Measurements from ENCODE around the gene MBP. TPM values are rescaled to one million over a fixed set of nuclear protein-coding genes. Genes with fewer than 3 reads are reported as not detected.
"Not testable (repeated sequence)": the region's sequence is repeated elsewhere in the genome, so short reads cannot be mapped to it uniquely, and the experiment has no call there.

The MBP gene
- total RNA-seq, 1 donor from 2014 or later: 14.1 TPM

GRCh38 chr18:76994086-76994654 is 138.4 kb downstream of the MBP start:
- no peak for DNase-seq (ENCODE audit: extremely low read depth, low read depth, low spot score)

DNA sequence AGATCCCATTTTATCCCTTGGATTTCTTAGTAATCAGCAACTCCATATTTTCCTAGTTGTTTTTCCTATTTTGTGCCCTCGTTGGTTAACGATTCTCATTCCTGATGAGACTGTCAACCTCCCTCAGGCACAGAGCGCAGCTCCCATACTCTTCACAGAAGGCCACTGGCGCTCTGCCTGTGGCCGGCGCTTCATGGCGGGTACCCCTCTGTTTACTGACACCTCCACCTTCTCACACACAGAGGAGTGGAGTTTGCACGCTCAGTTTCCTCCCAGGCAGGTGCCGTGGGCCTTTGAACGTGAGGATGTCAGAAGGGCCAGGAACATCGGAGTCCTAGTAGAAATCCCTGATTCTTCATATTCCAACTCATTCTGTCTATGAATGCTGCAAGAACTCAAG is 139.0 kb downstream of the MBP start:
- DNase-seq (ENCODE audit: extremely low read depth, low read depth, low spot score): no peak

- no peak for DNase-seq (ENCODE audit: extremely low read depth, low read depth, low spot score)
These were observed 139.5 kb downstream of the MBP start for GRCh38 chr18:76993085-76993382.

DNA sequence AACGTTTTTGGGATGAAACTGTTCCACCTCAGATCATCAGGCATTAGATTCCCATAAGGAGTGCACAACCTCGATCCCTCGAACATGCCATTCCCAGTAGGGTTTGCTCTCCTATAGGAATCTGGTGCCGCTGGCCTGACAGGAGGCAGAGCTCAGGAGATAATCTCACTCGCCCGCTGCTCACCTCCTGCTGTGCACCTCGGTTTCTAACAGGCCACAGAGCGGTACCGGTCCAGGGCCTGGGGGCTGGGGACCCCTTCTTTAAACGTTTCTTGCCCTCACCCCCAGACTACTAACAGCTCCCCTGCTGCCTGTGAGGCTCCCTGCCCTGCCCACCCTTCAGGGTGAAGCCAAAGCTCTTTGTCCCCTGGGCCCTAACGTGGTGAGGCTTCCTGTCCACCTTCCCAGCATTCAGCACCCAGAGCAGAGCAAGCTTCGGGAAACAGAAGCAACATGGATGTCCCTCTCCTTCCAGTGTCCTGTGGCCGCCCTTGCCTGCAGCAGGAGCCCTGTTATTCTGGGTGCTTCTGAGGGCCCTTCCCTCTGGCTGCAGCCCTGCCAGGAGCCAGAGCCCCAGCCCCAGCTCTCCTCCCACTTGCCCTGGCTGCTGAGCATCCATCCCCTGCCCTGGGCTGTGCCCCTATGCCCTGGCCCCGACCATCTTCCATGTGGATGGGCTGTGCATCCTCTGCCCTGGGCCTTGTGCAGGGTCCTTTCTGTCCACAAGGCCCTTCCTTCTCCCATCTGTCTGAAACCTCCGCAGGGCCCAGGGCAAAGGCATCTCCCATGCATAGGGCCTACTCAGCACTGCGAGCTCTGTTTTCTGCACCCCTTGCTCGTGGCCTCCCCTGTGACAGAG is 140.1 kb downstream of the MBP start:
- no peak for DNase-seq (ENCODE audit: extremely low read depth, low read depth, low spot score)

DNA sequence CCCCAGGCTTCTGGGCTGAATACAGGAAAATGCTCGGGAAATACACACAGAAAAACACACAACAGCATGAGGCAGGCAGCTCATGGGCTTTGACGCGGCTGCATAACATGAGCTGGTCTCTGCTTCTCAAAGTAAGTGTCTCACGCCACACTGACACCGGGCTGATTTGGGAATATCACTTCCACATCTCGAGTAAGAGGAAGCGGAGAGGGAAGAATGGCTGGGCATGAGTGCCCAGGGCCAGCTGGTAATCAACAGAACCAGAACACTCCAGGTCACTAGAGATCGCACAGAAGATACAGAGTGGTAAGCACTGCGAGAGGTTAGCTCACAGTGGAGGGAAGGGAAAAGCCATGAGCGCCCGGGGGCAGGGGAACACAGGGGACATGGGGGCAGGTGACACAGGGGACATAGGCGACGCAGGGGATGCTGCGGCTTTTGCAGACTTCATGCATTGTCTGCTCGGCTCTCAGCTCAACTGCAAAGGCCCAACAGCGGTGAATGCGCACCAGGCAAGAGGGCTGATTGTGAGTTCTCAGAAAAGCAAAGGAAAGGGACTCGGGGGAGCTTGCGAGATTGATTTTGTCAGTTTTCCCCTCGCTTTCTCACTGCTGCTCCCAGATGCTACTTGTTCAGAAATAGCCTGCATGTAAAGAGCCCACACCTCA is 141.4 kb downstream of the MBP start:
- no peak for DNase-seq (ENCODE audit: extremely low read depth, low read depth, low spot score)

DNA sequence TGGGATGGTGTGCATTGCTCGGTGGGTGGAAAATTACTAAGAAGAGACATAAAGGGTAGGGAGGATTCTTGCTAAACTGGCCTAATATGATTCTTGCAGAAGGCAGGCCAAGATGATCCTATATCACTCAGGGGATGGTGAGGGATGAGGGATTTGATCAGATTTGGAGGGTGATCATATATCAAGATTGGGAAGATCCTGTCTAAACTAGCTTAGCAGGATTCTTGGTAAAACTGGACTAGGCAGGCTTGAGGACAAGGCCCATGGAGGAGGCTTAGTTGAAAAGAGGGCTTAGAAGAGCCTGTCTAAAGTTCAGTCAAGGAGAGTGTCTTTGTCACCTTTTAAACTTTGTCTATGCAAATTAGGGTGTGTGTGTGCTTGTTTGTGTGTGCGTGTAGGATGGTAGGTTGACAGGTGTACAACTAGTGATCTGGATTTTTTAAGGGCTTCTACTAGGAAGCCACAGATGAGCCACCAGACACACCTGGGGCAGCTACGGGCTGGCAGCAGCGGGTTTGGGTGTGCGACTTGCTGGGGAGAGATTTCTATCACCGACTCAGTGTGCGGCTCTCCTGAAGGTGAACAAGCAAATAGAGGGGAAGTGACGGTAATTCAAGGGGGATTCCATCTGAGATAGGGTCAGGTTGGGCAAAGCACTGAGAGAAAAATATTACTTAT is 142.1 kb downstream of the MBP start:
- not testable (repeated sequence) for DNase-seq (ENCODE audit: extremely low read depth, low read depth, low spot score)

DNA sequence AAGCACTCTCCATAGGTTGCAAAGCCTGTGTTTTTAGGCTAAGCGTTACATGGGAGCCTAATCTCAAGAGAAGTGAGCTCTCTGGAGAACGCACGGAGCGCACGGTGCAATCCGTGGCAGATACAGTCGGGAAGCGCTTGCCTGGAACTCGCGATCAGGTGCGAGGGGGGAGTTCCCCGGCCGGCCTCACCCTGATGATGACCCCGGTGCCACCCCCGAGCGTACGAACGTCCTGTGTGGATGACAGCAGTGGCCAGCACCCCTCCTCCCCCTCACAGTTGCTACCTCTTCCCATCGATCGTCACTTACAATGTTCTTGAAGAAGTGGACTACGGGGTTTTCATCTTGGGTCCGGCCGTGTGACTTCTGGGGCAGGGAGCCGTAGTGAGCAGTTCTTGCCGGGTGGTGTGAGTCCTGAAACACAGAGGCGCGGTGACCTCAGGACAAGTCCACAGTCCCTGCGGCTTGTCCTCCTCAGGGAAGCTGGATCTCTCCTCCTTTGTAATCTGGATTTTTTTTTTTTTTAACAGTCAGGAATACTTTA is 142.9 kb downstream of the MBP start:
- no peak for DNase-seq (ENCODE audit: extremely low read depth, low read depth, low spot score)

DNA sequence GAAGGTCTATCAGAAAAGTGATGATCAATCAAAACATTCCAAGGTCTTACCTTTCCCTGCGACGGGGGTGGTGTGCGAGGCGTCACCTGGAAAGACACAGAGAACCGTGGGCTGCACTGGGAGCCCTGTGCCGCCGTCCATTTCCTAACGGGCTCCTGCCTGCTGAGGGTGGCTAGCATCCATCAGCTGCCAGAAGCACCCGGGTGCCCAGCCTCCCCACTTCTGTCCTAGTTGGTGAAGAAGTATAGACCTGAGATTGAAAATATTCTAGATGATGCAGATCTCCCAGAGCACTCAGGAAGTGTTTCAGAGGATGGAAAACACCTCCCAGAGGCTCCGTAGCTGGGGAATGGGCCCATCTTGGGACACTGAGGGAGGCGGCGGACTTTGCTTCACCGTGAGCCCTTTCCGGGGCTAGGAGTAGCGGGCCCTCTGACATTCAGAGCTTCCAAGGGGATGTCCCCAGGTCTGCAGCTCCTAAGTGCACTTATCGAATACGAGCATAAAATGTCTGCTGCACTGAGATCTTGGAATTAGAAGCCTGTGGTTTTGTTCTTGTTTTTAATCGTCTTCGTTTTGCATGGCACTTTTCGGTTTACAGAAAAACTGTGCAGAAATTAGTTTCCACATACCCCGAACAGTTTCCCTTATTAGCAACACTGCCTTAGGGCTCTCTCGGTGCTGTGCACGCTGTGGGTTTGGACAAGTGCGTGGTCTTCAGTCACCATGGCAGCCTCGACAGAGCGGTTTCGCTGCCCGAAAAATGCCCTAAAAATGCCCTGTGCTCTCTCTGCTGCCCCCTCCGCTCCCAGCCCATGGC is 143.5 kb downstream of the MBP start:
- DNase-seq (ENCODE audit: extremely low read depth, low read depth, low spot score): no peak

DNA sequence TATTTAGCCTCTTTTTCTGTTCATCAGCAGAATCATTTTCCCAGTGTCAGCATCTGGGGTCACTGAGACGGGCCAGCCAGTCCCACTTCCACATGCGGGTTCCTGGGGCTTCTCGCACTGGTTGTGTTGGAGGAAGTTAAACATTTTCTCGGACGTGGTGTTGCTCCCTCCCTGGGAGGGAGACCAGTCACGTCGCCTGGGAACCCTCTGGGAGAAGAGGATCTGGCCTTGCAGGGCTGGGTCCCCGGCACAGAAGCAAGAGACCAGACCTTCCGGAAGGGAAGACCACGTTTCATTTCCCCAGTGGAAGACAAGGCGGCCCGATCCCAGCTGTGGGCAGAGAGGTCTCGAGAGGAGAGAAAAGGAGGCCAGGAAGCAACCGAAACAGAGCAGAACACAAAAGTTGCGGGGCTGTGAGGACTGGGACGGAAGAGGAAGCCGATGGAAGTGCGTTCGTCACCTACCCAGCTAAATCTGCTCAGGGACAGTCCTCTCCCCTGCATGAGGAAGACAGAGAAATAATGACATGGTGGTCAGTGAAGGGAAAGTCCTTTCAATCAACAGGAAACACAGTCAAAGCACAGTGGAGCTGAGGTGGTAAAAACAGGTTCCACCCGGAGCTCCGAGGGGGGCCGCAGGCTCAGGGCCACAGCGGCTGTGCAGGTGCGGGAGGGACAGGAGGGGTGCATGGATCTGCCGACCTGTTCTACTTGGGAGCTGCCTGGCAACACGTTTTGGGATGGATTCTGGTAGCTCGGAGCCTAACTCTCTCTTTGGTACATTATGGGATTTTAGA is 144.4 kb downstream of the MBP start:
- no peak for DNase-seq (ENCODE audit: extremely low read depth, low read depth, low spot score)

DNA sequence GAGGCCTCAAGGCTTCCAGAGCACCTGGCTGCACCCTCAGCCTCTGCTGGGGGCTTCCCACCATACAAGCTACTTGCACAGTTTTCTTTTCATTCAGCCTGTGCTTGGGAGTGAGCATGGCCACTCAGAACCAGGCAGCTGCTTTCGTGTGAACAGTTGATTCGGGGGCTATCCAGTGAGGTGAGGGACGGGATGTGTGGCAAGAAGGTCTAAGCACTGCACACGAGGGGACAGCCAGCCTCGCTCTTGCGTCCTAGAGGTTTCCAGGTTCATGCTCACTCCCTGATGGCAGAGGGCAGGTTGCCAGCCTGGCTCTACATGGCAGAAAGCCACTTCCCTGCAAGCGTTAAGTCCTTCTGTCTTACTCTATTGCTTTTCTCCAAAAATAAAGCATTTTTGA is 146.2 kb downstream of the MBP start:
- DNase-seq (ENCODE audit: extremely low read depth, low read depth, low spot score): no peak

- no peak for DNase-seq (ENCODE audit: extremely low read depth, low read depth, low spot score)
These were observed 146.7 kb downstream of the MBP start for GRCh38 chr18:76985951-76986236.

DNA sequence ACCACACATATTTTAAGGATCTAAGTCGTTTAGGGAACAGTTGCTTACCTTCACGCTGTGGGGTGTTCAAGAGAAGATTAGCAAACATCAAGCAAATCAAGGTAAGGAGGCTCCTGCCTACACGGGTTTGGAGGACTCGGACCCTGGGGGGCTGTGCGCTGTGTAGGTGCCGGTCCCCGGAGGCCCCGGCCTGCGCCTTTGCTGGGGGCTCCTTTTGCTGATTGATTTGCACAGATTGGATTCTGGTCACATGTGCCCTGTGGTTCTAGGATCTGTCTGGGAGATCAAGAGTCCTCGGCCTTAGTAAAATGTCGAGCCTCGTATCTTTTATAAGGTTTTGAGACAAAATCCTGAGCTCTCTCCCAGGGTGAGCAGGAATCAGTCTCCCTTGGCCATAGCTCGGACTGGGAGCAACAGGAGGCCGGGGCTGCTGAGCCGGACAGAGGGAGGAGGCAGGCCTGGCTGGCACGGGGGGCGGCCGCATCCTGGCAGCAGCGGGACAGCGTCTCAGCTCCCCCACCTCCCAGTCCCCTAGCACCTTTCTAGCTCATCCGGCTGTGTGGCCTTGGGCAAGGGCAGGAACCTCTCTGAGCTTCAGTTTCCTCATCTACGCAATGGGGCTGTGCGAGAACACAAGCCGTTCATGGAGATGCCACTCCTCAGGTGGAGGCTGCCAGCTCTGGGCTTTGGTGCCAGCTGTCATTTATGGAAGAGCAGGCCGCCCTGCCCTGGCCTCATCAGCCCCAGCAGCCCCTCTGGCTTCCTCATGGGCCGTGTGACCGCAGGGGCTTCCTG is 147.2 kb downstream of the MBP start:
- DNase-seq (ENCODE audit: extremely low read depth, low read depth, low spot score): no peak

- no peak for DNase-seq (ENCODE audit: extremely low read depth, low read depth, low spot score)
These were observed 148.1 kb downstream of the MBP start for GRCh38 chr18:76984193-76985155.

DNA sequence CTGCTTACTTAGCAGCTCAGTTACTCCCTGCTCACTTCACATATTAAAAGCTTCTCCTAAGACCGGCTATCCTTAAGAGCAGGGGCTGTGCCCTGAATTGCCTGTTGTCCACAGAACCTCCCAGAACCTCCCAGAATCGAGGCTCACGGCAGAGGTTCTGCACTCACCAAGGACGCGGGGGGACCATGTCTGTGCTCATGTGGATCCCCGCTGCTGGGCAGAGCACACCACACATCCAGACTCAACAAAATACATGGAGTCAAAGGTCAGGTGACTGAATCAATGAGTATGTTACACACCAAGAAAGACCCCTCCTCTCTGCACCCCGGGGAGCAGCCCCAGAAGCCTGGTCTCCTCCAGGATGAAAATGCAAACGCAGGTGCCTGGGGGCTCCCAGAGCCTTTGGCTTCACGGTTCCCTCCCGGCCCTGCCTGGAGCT is 149.0 kb downstream of the MBP start:
- DNase-seq (ENCODE audit: extremely low read depth, low read depth, low spot score): no peak

GRCh38 chr18:76982841-76983583 is 149.6 kb downstream of the MBP start:
- no peak for DNase-seq (ENCODE audit: extremely low read depth, low read depth, low spot score)

DNA sequence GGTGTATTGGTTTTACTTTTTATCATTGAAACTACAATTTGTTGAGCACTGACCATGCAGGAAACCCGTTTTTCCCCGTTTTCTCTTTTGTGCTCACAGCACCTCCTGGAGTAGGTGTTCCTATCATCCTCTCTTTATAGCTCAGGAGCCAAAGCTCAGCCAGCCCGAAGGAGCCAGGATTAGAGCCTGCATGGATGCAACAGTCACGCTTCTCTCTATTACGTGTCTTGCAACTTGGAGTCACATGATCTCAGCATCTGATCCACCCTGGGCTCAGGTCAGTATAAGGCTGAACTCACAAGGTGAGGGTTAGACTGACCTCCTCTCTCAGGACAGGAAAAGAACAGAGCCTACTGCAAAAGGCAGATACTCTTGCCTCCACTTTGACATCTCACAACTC is 150.5 kb downstream of the MBP start:
- DNase-seq (ENCODE audit: extremely low read depth, low read depth, low spot score): no peak

DNA sequence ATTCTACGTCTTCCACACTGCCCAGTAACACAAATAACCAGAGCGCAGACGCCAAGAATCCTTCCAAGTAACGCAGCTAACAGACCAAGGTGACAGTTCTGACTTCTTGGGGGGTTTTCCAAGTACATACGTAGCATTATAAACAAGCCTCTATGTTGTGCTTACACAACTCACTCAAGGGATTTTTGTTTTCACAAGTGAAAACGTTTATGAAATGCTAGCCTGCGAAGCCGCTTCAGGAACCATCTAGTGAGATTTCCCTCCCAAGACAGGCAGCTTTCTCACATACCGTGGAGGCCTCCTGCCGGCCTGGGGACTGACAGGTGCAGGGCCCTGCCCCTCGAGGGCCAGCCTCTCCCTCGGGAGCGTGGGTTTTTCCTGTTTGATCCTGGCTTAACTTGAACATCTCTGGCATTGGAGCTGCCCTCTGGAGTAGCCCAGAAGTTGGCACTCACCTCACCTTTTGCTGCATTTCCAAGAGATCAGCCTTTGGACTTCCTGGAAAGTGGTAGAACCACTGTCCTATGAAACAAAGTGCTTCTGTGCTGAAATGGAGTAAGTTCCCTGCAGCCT is 151.1 kb downstream of the MBP start:
- DNase-seq (ENCODE audit: extremely low read depth, low read depth, low spot score): no peak
